Measurements from ENCODE around the gene PRDM1. TPM values are rescaled to one million over a fixed set of nuclear protein-coding genes. Genes with fewer than 3 reads are reported as not detected.

PRDM1 gene
- total RNA-seq, 1 donor from 2014 or later, result 16.4 TPM

DNA sequence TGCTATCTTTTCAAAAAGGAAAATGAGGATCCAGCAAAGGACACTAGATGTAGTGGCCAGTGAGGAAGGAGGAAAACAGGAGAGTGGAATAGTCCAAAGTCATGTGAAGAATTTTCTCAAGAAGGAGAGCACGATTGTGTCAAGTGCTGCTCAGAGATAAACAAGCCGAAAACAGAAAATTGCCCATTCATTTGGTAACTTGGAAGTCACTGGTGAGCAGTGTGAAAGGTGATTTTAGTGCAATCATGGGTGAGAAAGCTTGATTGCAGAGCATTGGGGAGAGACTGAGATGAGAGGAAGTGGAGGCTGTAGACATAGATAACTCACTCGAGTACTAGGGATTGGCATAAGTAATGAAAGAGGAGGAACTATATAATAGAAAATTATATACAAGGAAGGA, 26.0 kb upstream of the PRDM1 start:
- CTCF ChIA-PET, result no interaction called here
- POLR2A ChIA-PET, result no interaction called here

DNA sequence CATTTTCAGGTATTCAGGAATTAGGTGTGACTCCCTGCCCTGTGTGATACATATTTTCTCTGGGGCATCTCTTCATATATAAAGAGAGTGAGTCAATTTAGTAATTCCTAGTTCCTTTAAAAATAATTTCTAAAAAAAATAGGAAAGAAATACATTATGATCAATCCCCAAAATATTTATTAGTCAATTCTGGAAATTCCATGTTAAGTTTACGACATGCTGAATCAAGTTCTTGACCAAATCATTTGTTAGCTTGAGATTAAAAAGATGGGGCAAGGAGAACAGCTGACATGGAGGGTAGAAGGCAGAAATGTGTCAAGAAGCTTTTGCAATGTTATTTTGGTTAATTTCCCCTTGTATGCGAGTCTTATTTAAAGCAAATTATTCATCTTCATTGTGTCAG, 22.7 kb upstream of the PRDM1 start:
- POLR2A ChIA-PET, result no interaction called here
- CTCF ChIA-PET, result no interaction called here

More for the DNA sequence above, 26.0 kb upstream of the PRDM1 start:
- DNase-seq (no peak), ATAC-seq (ENCODE audit: low read depth) (no peak)
- Mint-ChIP-seq H3K36me3 (ENCODE audit: low read depth) (no peaks in the 10 kb centered on the region), H3K27ac (no peak overlapping the region), H3K27me3 (no peaks in the 10 kb centered on the region), H3K4me1 (no peaks in the 10 kb centered on the region), H3K4me3 (no peak overlapping the region), H3K9me3 (no peaks in the 10 kb centered on the region)
- intact Hi-C loops (cut with micrococcal nuclease), result no loop called here
- TF ChIP-seq, protein P1, sequence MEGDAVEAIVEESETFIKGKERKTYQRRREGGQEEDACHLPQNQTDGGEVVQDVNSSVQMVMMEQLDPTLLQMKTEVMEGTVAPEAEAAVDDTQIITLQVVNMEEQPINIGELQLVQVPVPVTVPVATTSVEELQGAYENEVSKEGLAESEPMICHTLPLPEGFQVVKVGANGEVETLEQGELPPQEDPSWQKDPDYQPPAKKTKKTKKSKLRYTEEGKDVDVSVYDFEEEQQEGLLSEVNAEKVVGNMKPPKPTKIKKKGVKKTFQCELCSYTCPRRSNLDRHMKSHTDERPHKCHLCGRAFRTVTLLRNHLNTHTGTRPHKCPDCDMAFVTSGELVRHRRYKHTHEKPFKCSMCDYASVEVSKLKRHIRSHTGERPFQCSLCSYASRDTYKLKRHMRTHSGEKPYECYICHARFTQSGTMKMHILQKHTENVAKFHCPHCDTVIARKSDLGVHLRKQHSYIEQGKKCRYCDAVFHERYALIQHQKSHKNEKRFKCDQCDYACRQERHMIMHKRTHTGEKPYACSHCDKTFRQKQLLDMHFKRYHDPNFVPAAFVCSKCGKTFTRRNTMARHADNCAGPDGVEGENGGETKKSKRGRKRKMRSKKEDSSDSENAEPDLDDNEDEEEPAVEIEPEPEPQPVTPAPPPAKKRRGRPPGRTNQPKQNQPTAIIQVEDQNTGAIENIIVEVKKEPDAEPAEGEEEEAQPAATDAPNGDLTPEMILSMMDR (IDR thresholded peaks at IDR 0.05), result no peak

DNA sequence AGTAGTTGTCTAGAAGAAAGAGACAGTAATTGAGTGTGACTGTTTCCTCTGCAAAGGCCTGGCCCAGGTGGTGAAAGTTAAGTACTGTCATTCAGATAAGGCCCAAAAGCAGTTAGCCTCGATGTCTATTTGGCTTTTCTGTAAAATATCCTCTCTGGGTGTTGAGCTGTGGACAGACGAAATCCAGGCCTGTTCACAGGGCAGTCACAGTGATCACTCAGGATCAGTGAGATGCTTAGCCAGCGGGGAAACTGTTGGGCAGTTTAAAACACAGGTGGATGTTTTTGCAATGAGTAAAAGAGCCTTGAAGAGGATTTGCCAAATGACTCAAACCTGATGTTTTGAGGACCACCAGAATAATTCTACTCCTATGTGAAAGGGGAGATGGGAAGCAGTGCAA, 22.0 kb upstream of the PRDM1 start:
- POLR2A ChIA-PET, result no interaction called here
- no peaks in the 10 kb centered on the region for H3K36me3 Mint-ChIP-seq (ENCODE audit: low read depth)
- no peak overlapping the region for H3K27ac Mint-ChIP-seq
- DNase-seq (no peak), ATAC-seq (ENCODE audit: low read depth) (no peak)
- H3K27me3 Mint-ChIP-seq, result no peaks in the 10 kb centered on the region
- H3K4me3 Mint-ChIP-seq, result no peak overlapping the region
- no peaks in the 10 kb centered on the region for H3K9me3 Mint-ChIP-seq
- no peaks in the 10 kb centered on the region for H3K4me1 Mint-ChIP-seq
- TF ChIP-seq, protein P1 (IDR thresholded peaks at IDR 0.05), result no peak
- intact Hi-C loops (cut with micrococcal nuclease), result no loop called here
- CTCF ChIA-PET, result no interaction called here

More for the DNA sequence above, 22.7 kb upstream of the PRDM1 start:
- no peak overlapping the region for H3K4me3 Mint-ChIP-seq
- H3K27me3 Mint-ChIP-seq, result no peaks in the 10 kb centered on the region
- DNase-seq (no peak), ATAC-seq (ENCODE audit: low read depth) (no peak)
- H3K9me3 Mint-ChIP-seq, result no peaks in the 10 kb centered on the region
- H3K27ac Mint-ChIP-seq, result no peak overlapping the region
- H3K36me3 Mint-ChIP-seq (ENCODE audit: low read depth), result no peaks in the 10 kb centered on the region
- intact Hi-C loops (cut with micrococcal nuclease), result no loop called here
- no peaks in the 10 kb centered on the region for H3K4me1 Mint-ChIP-seq
- TF ChIP-seq, protein P1 (IDR thresholded peaks at IDR 0.05), result no peak

DNA sequence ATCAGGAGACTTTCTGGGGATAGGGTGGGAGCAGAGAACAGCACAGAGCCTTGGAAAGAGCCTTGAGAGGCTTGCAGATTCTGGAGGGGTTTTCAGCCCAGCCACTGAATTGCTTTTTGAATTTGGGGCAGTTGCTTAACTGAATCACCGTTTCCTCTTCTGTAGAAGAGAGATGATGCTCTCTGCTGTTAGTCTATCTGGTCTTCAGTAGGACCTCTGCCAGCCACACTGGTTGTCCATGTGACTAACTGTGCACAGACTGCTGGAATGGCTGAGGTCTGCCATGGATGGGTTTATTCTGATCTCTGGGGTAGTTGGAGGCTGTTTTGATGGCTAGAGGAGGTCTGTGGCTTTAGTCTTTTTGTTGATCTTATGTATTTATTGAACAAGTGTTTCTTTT, 21.4 kb upstream of the PRDM1 start:
- ATAC-seq (ENCODE audit: low read depth) (no peak), DNase-seq (no peak)
- Mint-ChIP-seq H3K36me3 (ENCODE audit: low read depth) (no peaks in the 10 kb centered on the region), H3K4me1 (no peaks in the 10 kb centered on the region), H3K4me3 (no peak overlapping the region), H3K27me3 (peaks cover 3% of the 10 kb centered on the region), H3K9me3 (no peaks in the 10 kb centered on the region), H3K27ac (no peak overlapping the region)
- ChIA-PET CTCF (no interaction called here), POLR2A (no interaction called here)
- TF ChIP-seq, protein P1 (IDR thresholded peaks at IDR 0.05), result no peak
- intact Hi-C loops (cut with micrococcal nuclease), result no loop called here

DNA sequence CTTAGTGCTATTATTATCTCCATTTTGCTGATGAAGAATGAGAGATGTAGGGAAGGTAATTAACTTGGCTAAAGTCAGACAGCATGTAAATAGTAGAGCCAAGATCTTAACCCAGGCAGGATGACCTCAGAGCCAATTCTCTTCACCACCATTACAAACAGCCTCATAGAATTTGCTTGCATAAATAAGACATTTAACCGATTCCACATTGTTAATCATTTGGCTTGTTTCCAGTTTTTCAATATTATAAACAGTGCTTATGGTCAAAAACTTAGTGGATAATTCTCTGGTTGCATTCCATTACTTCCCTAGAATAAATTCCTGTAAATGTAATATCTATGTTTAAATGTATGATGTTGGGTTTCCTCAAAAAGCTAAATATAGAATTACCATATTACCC, 19.1 kb upstream of the PRDM1 start:
- H3K36me3 Mint-ChIP-seq (ENCODE audit: low read depth), result no peaks in the 10 kb centered on the region
- DNase-seq (no peak), ATAC-seq (ENCODE audit: low read depth) (no peak)
- H3K27ac Mint-ChIP-seq, result no peak overlapping the region
- H3K9me3 Mint-ChIP-seq, result no peaks in the 10 kb centered on the region
- no peak overlapping the region for H3K4me3 Mint-ChIP-seq
- peaks cover 4% of the 10 kb centered on the region for H3K27me3 Mint-ChIP-seq
- TF ChIP-seq, protein P1 (IDR thresholded peaks at IDR 0.05), result no peak
- CTCF ChIA-PET, result no interaction called here
- intact Hi-C loops (cut with micrococcal nuclease), result no loop called here
- H3K4me1 Mint-ChIP-seq, result no peaks in the 10 kb centered on the region
- POLR2A ChIA-PET, result no interaction called here

All from activated B cell treated with CpG ODN at 0.5 μM for 24 hours (primary cell).